Measurements from ENCODE around the gene COPZ2. TPM values are rescaled to one million over a fixed set of nuclear protein-coding genes. Genes with fewer than 3 reads are reported as not detected.

COPZ2 gene
- total and polyA plus RNA-seq, 9 of the 15 experiments (the other 6 are each of a cell fraction or from before 2014, with no cell fraction given), result 0.22 to 0.49 TPM; not detected in 7

DNA sequence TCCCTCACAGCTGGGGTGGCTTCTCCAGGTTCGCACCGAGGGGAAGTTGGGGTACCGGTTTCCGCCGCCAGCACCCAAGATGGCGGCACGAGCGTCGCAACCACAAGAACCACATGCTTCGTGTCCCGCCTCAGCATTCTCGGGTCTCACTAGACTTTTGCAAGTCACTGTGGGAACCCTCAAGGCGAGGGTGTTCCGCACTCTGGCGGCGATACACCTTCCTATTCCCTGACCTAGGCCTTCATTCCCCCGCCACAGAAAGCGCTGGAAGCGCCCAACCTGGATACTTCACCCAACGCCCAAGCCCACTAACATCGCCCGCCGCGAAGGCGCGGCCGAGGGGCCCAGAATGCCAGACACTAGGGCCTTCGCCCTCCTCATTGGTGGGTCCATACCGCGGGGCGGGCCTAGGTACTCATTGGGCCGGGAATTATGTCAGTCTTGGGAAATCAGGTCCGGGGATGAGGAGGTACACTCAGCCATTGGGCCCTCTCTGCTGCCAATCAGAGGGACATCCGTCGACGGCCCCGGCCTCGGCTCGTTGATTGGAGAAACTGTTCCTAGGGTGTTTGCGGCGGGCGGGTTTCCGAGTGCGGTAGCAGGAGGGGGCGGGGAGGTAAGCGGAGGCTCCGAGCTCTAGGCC, 10.3 kb upstream of the COPZ2 start, which contains the start of gene NFE2L1 (continued):
- TF ChIP-seq, protein P1, sequence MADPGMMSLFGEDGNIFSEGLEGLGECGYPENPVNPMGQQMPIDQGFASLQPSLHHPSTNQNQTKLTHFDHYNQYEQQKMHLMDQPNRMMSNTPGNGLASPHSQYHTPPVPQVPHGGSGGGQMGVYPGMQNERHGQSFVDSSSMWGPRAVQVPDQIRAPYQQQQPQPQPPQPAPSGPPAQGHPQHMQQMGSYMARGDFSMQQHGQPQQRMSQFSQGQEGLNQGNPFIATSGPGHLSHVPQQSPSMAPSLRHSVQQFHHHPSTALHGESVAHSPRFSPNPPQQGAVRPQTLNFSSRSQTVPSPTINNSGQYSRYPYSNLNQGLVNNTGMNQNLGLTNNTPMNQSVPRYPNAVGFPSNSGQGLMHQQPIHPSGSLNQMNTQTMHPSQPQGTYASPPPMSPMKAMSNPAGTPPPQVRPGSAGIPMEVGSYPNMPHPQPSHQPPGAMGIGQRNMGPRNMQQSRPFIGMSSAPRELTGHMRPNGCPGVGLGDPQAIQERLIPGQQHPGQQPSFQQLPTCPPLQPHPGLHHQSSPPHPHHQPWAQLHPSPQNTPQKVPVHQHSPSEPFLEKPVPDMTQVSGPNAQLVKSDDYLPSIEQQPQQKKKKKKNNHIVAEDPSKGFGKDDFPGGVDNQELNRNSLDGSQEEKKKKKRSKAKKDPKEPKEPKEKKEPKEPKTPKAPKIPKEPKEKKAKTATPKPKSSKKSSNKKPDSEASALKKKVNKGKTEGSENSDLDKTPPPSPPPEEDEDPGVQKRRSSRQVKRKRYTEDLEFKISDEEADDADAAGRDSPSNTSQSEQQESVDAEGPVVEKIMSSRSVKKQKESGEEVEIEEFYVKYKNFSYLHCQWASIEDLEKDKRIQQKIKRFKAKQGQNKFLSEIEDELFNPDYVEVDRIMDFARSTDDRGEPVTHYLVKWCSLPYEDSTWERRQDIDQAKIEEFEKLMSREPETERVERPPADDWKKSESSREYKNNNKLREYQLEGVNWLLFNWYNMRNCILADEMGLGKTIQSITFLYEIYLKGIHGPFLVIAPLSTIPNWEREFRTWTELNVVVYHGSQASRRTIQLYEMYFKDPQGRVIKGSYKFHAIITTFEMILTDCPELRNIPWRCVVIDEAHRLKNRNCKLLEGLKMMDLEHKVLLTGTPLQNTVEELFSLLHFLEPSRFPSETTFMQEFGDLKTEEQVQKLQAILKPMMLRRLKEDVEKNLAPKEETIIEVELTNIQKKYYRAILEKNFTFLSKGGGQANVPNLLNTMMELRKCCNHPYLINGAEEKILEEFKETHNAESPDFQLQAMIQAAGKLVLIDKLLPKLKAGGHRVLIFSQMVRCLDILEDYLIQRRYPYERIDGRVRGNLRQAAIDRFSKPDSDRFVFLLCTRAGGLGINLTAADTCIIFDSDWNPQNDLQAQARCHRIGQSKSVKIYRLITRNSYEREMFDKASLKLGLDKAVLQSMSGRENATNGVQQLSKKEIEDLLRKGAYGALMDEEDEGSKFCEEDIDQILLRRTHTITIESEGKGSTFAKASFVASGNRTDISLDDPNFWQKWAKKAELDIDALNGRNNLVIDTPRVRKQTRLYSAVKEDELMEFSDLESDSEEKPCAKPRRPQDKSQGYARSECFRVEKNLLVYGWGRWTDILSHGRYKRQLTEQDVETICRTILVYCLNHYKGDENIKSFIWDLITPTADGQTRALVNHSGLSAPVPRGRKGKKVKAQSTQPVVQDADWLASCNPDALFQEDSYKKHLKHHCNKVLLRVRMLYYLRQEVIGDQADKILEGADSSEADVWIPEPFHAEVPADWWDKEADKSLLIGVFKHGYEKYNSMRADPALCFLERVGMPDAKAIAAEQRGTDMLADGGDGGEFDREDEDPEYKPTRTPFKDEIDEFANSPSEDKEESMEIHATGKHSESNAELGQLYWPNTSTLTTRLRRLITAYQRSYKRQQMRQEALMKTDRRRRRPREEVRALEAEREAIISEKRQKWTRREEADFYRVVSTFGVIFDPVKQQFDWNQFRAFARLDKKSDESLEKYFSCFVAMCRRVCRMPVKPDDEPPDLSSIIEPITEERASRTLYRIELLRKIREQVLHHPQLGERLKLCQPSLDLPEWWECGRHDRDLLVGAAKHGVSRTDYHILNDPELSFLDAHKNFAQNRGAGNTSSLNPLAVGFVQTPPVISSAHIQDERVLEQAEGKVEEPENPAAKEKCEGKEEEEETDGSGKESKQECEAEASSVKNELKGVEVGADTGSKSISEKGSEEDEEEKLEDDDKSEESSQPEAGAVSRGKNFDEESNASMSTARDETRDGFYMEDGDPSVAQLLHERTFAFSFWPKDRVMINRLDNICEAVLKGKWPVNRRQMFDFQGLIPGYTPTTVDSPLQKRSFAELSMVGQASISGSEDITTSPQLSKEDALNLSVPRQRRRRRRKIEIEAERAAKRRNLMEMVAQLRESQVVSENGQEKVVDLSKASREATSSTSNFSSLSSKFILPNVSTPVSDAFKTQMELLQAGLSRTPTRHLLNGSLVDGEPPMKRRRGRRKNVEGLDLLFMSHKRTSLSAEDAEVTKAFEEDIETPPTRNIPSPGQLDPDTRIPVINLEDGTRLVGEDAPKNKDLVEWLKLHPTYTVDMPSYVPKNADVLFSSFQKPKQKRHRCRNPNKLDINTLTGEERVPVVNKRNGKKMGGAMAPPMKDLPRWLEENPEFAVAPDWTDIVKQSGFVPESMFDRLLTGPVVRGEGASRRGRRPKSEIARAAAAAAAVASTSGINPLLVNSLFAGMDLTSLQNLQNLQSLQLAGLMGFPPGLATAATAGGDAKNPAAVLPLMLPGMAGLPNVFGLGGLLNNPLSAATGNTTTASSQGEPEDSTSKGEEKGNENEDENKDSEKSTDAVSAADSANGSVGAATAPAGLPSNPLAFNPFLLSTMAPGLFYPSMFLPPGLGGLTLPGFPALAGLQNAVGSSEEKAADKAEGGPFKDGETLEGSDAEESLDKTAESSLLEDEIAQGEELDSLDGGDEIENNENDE (IDR thresholded peaks at IDR 0.05; ENCODE audit: low read depth, low read length), result no peak
- TF ChIP-seq GTF2E2 (tag; IDR thresholded peaks at IDR 0.05) (peak; percentile 75), HSF4 (CRISPR knock-in tag; IDR thresholded peaks at IDR 0.05; ENCODE audit: borderline replicate concordance) (no peak), CBFB (CRISPR knock-in tag; IDR thresholded peaks at IDR 0.05) (peak; percentile 98), HNRNPLL (IDR thresholded peaks at IDR 0.05; ENCODE audit: low read depth, low read length, poor library complexity, severe bottlenecking) (peak; percentile 81), MYNN (IDR thresholded peaks at IDR 0.05) (peak; percentile 44; the same call in 1 of the 2 replicates), MYNN (CRISPR knock-in tag; IDR thresholded peaks at IDR 0.05) (no peak)
- TF ChIP-seq, protein P2, sequence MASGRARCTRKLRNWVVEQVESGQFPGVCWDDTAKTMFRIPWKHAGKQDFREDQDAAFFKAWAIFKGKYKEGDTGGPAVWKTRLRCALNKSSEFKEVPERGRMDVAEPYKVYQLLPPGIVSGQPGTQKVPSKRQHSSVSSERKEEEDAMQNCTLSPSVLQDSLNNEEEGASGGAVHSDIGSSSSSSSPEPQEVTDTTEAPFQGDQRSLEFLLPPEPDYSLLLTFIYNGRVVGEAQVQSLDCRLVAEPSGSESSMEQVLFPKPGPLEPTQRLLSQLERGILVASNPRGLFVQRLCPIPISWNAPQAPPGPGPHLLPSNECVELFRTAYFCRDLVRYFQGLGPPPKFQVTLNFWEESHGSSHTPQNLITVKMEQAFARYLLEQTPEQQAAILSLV (tag; IDR thresholded peaks at IDR 0.05), result 0 out of 2 replicates have a peak, but pooled peaks have one; percentile 16
- TF ChIP-seq, protein P3, sequence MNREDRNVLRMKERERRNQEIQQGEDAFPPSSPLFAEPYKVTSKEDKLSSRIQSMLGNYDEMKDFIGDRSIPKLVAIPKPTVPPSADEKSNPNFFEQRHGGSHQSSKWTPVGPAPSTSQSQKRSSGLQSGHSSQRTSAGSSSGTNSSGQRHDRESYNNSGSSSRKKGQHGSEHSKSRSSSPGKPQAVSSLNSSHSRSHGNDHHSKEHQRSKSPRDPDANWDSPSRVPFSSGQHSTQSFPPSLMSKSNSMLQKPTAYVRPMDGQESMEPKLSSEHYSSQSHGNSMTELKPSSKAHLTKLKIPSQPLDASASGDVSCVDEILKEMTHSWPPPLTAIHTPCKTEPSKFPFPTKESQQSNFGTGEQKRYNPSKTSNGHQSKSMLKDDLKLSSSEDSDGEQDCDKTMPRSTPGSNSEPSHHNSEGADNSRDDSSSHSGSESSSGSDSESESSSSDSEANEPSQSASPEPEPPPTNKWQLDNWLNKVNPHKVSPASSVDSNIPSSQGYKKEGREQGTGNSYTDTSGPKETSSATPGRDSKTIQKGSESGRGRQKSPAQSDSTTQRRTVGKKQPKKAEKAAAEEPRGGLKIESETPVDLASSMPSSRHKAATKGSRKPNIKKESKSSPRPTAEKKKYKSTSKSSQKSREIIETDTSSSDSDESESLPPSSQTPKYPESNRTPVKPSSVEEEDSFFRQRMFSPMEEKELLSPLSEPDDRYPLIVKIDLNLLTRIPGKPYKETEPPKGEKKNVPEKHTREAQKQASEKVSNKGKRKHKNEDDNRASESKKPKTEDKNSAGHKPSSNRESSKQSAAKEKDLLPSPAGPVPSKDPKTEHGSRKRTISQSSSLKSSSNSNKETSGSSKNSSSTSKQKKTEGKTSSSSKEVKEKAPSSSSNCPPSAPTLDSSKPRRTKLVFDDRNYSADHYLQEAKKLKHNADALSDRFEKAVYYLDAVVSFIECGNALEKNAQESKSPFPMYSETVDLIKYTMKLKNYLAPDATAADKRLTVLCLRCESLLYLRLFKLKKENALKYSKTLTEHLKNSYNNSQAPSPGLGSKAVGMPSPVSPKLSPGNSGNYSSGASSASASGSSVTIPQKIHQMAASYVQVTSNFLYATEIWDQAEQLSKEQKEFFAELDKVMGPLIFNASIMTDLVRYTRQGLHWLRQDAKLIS (CRISPR knock-in tag; IDR thresholded peaks at IDR 0.05), result peak; percentile 77

Measured in K562 (cell line).